GM21717 (cell line): ENCODE results near the gene C20orf96.
"Not testable (repeated sequence)": the region's sequence is repeated elsewhere in the genome, so short reads cannot be mapped to it uniquely, and the experiment has no call there.

Experiments used
- ATAC-seq: cut with Tn5 transposase; IDR thresholded peaks from one replicate; pipeline ENCODE4 v1.9.1; 2021; ENCODE audit warnings: mild to moderate bottlenecking, moderate library complexity; ENCODE audit not compliant: unreplicated experiment

Gene C20orf96

GRCh38 chr20:290084-290831 is at the start of gene C20orf96:
TSS of gene C20orf96 (minus strand) at chr20:290750. CDS start at chr20:290610, 140 bp downstream.
- peak; percentile 74 for ATAC-seq

GRCh38 chr20:336040-336439 is 45.5 kb upstream of the C20orf96 start:
- not testable (repeated sequence) for ATAC-seq

- no peak for ATAC-seq
Measured at GRCh38 chr20:334578-334977, 44.0 kb upstream of the C20orf96 start.

- ATAC-seq, result no peak
Measured at GRCh38 chr20:330233-331149, 39.9 kb upstream of the C20orf96 start.

- ATAC-seq, result no peak
Measured at GRCh38 chr20:329851-330232, 39.3 kb upstream of the C20orf96 start.

- no peak for ATAC-seq
Measured at GRCh38 chr20:328975-329695, 38.6 kb upstream of the C20orf96 start.

GRCh38 chr20:328027-328974 is 37.8 kb upstream of the C20orf96 start:
- no peak for ATAC-seq

GRCh38 chr20:327186-328026 is 36.9 kb upstream of the C20orf96 start:
- no peak for ATAC-seq

GRCh38 chr20:326645-327185 is 36.2 kb upstream of the C20orf96 start:
- no peak for ATAC-seq

- ATAC-seq, result no peak
Measured at GRCh38 chr20:325889-326644, 35.5 kb upstream of the C20orf96 start.

GRCh38 chr20:325045-325888 is 34.7 kb upstream of the C20orf96 start, which contains the start of gene SOX12:
TSS of gene SOX12 (plus strand) at chr20:325552. CDS start at chr20:325925, 373 bp downstream.
- peak; percentile 77 for ATAC-seq

- peak; percentile 46 for ATAC-seq
Measured at GRCh38 chr20:324177-325044, 33.9 kb upstream of the C20orf96 start.

GRCh38 chr20:316316-317068 is 25.9 kb upstream of the C20orf96 start:
- ATAC-seq, result no peak

- no peak for ATAC-seq
Measured at GRCh38 chr20:313948-314347, 23.4 kb upstream of the C20orf96 start.

GRCh38 chr20:313402-313801 is 22.9 kb upstream of the C20orf96 start:
- ATAC-seq, result no peak

- ATAC-seq, result no peak
Measured at GRCh38 chr20:312866-313265, 22.3 kb upstream of the C20orf96 start.
